Activated naive CD8-positive, alpha-beta T cell treated with anti-CD3 and anti-CD28 coated beads, Interleukin-2, amount 50 U/mL, for 24 hours (primary cell): ENCODE measurements around the gene ASTN1.

Experiments
- ATAC-seq: fragments of 150-1000 bp; cut with Tn5 transposase; one replicate; pipeline ENCODE4 v1.10.0; 2021
- DNase-seq: peaks from one replicate; pipeline ENCODE4 v3.0.0; 2021
- H3K27ac Mint-ChIP-seq: one replicate; pipeline ENCODE4 v1.8.0; 2021; ENCODE audit warnings: mild to moderate bottlenecking, mixed read lengths
- H3K27me3 Mint-ChIP-seq: one replicate; pipeline ENCODE4 v1.8.0; 2021; ENCODE audit warnings: mixed read lengths
- H3K36me3 Mint-ChIP-seq: one replicate; pipeline ENCODE4 v1.8.0; 2021; ENCODE audit warnings: low read depth, mixed read lengths
- H3K4me1 Mint-ChIP-seq: one replicate; pipeline ENCODE4 v1.8.0; 2021; ENCODE audit warnings: mixed read lengths
- H3K4me3 Mint-ChIP-seq: one replicate; pipeline ENCODE4 v1.8.0; 2021; ENCODE audit warnings: mild to moderate bottlenecking, moderate library complexity, mixed read lengths
- H3K9me3 Mint-ChIP-seq: one replicate; pipeline ENCODE4 v1.8.0; 2021; ENCODE audit warnings: mixed read lengths

ASTN1 gene

DNA sequence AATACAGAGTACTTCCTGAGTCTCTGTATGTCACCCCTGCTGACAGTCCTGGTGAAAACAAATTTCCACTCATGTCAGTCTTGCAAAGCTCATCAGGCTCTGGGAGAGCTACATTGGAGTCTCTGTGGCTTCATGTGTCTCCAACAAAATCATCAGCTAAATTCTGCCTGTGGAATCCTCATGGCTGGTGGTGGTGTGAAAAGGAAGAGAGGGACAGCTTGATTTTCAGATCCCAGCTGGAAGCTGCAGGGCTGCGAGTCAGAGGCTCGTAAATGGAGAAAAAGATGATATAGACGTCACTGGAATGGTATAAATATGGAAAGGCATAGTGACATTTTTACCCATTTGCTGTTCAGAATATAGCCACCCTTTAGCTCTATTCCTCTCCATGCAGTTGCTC lies 150.2 kb downstream of the ASTN1 start:
- H3K4me3 Mint-ChIP-seq: no peak overlapping the region
- H3K27ac Mint-ChIP-seq: no peak overlapping the region
- no peaks in the 10 kb centered on the region for H3K36me3 Mint-ChIP-seq
- H3K4me1 Mint-ChIP-seq: no peaks in the 10 kb centered on the region
- ATAC-seq (no peak), DNase-seq (no peak)
- no peaks in the 10 kb centered on the region for H3K9me3 Mint-ChIP-seq
- no peaks in the 10 kb centered on the region for H3K27me3 Mint-ChIP-seq

- ATAC-seq (no peak), DNase-seq (no peak)
- Mint-ChIP-seq H3K4me3 (no peak overlapping the region), H3K27me3 (no peaks in the 10 kb centered on the region), H3K36me3 (no peaks in the 10 kb centered on the region), H3K4me1 (no peaks in the 10 kb centered on the region), H3K27ac (no peak overlapping the region), H3K9me3 (no peaks in the 10 kb centered on the region)
These were observed 152.1 kb downstream of the ASTN1 start for GRCh38 chr1:177012342-177012925.

GRCh38 chr1:177011508-177011907 lies 153.0 kb downstream of the ASTN1 start:
- H3K27ac Mint-ChIP-seq: no peak overlapping the region
- ATAC-seq: no peak
- H3K27me3 Mint-ChIP-seq: no peaks in the 10 kb centered on the region
- H3K4me3 Mint-ChIP-seq: no peak overlapping the region
- H3K9me3 Mint-ChIP-seq: no peaks in the 10 kb centered on the region
- no peaks in the 10 kb centered on the region for H3K36me3 Mint-ChIP-seq
- H3K4me1 Mint-ChIP-seq: no peaks in the 10 kb centered on the region
- DNase-seq: no peak

- DNase-seq (no peak), ATAC-seq (no peak)
- Mint-ChIP-seq H3K27ac (no peak overlapping the region), H3K36me3 (no peaks in the 10 kb centered on the region), H3K4me1 (no peaks in the 10 kb centered on the region), H3K9me3 (no peaks in the 10 kb centered on the region), H3K4me3 (no peak overlapping the region), H3K27me3 (no peaks in the 10 kb centered on the region)
These were observed 154.2 kb downstream of the ASTN1 start for GRCh38 chr1:177010211-177010825.

GRCh38 chr1:177008653-177009052 lies 155.9 kb downstream of the ASTN1 start:
- DNase-seq (no peak), ATAC-seq (no peak)
- Mint-ChIP-seq H3K9me3 (no peaks in the 10 kb centered on the region), H3K36me3 (no peaks in the 10 kb centered on the region), H3K27ac (no peak overlapping the region), H3K4me3 (no peak overlapping the region), H3K27me3 (no peaks in the 10 kb centered on the region), H3K4me1 (no peaks in the 10 kb centered on the region)

DNA sequence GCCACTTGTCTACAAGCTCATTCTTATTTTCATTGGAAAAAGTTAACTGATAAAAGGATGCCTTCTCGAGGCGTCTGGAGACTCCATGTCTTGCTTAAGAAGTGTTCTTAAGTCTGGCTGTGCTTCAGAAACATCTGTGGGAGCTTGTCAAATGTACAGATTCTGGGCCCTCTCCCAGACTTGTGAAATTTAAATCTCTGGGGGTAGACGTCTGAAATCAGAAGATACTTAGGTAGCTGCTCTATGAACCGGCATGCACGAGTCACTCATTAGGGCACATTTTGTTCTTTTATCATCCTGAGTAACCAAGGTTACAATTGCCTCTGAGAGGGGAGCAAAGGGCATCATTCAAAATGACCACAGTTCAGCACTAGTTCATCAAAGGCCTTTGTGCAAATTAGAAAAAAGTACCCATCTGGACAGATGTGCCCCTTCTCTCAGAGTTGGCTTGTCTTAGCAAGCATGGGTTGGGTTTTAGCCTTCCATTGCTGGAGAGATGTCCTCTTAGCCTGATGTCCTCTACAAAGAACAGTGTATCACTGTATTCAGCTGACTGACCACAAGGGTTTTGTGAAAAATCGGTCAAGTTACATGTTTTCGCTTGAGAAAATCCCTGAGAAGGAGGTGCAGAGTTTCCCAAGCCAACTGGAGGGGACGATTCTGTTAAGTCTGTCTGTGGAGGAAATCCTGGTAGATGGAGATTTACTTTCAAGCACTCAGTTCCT lies 156.9 kb downstream of the ASTN1 start:
- Mint-ChIP-seq H3K27ac (no peak overlapping the region), H3K36me3 (no peaks in the 10 kb centered on the region), H3K4me3 (no peak overlapping the region), H3K4me1 (no peaks in the 10 kb centered on the region), H3K9me3 (no peaks in the 10 kb centered on the region), H3K27me3 (no peaks in the 10 kb centered on the region)
- DNase-seq: no peak
- ATAC-seq: no peak

DNA sequence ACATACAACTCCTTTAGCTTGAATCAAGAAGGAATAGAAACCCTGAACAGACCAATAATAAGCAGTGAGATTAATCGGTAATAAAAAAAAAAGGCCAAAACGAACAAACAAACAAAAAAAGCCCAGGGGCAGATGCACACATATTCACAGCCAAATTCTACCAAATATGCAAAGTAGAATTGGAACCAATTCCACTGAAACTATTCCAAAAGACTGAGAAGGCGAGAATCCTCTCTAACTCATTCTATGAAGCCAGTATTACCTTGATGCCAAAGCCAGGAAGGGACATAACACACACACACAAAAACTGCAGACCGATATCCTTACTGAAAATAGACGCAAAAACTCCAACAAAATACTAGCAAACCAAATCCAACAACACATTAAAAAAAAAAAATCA lies 161.6 kb downstream of the ASTN1 start:
- Mint-ChIP-seq H3K4me3 (no peak overlapping the region), H3K4me1 (no peaks in the 10 kb centered on the region), H3K9me3 (no peaks in the 10 kb centered on the region), H3K27ac (no peak overlapping the region), H3K27me3 (no peaks in the 10 kb centered on the region), H3K36me3 (no peaks in the 10 kb centered on the region)
- no peak for ATAC-seq
- no peak for DNase-seq

- ATAC-seq (no peak), DNase-seq (no peak)
- H3K4me1 Mint-ChIP-seq: no peaks in the 10 kb centered on the region
- no peaks in the 10 kb centered on the region for H3K27me3 Mint-ChIP-seq
- no peaks in the 10 kb centered on the region for H3K36me3 Mint-ChIP-seq
- no peaks in the 10 kb centered on the region for H3K9me3 Mint-ChIP-seq
- H3K4me3 Mint-ChIP-seq: no peak overlapping the region
- H3K27ac Mint-ChIP-seq: no peak overlapping the region
These were observed 163.0 kb downstream of the ASTN1 start for GRCh38 chr1:177001556-177001955.

- no peak for DNase-seq
- Mint-ChIP-seq H3K27ac (no peak overlapping the region), H3K27me3 (peaks cover 2% of the 10 kb centered on the region), H3K4me1 (no peaks in the 10 kb centered on the region), H3K9me3 (no peaks in the 10 kb centered on the region), H3K4me3 (no peak overlapping the region), H3K36me3 (no peaks in the 10 kb centered on the region)
- no peak for ATAC-seq
These were observed 166.2 kb downstream of the ASTN1 start for GRCh38 chr1:176998183-176998795.

DNA sequence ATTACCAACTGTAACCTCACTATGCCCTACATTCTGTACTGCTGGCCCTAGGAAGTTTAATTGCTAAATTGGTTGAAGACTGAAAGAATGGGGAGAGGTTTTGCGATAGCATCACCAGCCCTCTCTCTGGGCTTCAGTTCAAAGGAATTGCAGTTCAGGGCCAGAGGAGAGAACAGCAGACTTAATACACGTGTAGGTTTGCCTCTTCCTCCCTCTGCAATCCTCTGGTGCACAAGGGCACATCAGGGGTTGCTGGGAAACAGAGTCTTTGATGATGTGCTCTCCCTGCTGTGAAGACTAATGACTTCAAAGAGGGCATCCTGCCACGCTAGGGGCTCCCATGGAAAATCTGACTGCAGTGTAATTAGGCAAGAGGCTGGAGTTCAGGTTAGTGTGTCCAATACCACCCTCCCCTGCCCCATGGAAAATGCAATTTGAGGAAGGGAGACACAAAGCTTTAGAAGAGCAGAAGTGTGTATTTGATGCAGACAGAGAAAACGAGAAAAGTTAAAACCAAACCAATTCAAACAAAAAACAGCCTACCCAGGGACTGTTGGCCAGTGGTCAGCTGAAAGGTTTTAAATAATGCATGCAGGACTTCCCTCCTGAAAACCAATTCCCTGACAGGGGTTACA lies 167.9 kb downstream of the ASTN1 start:
- H3K36me3 Mint-ChIP-seq: no peaks in the 10 kb centered on the region
- DNase-seq (no peak), ATAC-seq (no peak)
- H3K27me3 Mint-ChIP-seq: peaks cover 2% of the 10 kb centered on the region
- H3K4me3 Mint-ChIP-seq: no peak overlapping the region
- no peak overlapping the region for H3K27ac Mint-ChIP-seq
- no peaks in the 10 kb centered on the region for H3K4me1 Mint-ChIP-seq
- H3K9me3 Mint-ChIP-seq: no peaks in the 10 kb centered on the region

- H3K36me3 Mint-ChIP-seq: no peaks in the 10 kb centered on the region
- ATAC-seq: no peak
- H3K27me3 Mint-ChIP-seq: peaks cover 10% of the 10 kb centered on the region
- no peak overlapping the region for H3K27ac Mint-ChIP-seq
- no peaks in the 10 kb centered on the region for H3K4me1 Mint-ChIP-seq
- peaks cover 5% of the 10 kb centered on the region for H3K9me3 Mint-ChIP-seq
- no peak for DNase-seq
- H3K4me3 Mint-ChIP-seq: no peak overlapping the region
These were observed 169.4 kb downstream of the ASTN1 start for GRCh38 chr1:176994931-176995596.

DNA sequence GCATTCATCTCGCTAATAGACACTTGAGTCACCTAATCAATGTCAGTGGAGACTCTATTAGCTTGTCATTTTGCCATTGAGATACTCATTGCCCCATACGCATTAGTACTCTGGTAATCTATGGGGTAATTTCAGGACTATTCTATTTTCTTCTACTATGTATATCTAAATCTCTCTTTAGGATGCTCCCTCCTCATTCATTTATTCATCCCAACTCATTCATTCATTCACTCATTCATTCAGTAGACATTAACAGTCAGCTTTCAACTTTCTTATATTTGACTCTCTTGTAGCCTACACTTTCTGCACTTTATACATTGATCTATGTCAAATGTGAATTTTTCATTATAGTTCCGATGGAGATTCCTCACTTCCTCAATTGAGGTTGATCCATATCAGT lies 170.9 kb downstream of the ASTN1 start:
- H3K4me3 Mint-ChIP-seq: no peak overlapping the region
- no peak for ATAC-seq
- no peak for DNase-seq
- H3K4me1 Mint-ChIP-seq: no peaks in the 10 kb centered on the region
- peaks cover 5% of the 10 kb centered on the region for H3K9me3 Mint-ChIP-seq
- H3K36me3 Mint-ChIP-seq: no peaks in the 10 kb centered on the region
- H3K27me3 Mint-ChIP-seq: peaks cover 10% of the 10 kb centered on the region
- H3K27ac Mint-ChIP-seq: no peak overlapping the region

DNA sequence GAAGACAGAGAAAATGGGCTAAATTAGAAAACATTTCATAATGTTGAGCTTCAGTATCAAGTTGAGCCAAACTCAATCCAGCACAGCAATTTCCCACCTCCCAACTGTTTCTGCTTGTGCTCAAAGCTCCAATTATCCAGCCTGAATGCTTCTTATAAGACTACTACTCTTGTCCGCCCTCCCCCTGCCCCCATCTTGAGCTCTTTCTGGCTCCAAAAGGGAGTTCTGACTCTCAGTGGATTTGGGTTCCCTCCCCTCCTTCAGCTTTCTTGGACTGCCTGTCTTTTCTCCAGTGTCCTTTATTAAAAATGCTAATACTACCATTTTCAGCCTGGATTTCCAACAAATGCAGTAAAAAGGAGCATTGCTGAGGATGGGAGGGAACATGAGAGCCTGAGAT lies 174.8 kb downstream of the ASTN1 start:
- H3K9me3 Mint-ChIP-seq: peaks cover 5% of the 10 kb centered on the region
- peaks cover 10% of the 10 kb centered on the region for H3K27me3 Mint-ChIP-seq
- H3K4me3 Mint-ChIP-seq: no peak overlapping the region
- H3K36me3 Mint-ChIP-seq: no peaks in the 10 kb centered on the region
- no peak overlapping the region for H3K27ac Mint-ChIP-seq
- H3K4me1 Mint-ChIP-seq: no peaks in the 10 kb centered on the region
- no peak for ATAC-seq
- no peak for DNase-seq

GRCh38 chr1:176989023-176989422 lies 175.5 kb downstream of the ASTN1 start:
- Mint-ChIP-seq H3K27me3 (peaks cover 8% of the 10 kb centered on the region), H3K4me1 (no peaks in the 10 kb centered on the region), H3K4me3 (no peak overlapping the region), H3K9me3 (peaks cover 5% of the 10 kb centered on the region), H3K27ac (no peak overlapping the region), H3K36me3 (no peaks in the 10 kb centered on the region)
- DNase-seq (no peak), ATAC-seq (no peak)
